ENCODE results near the gene ROBO1. TPM values are rescaled to one million over a fixed set of nuclear protein-coding genes. Genes with fewer than 3 reads are reported as not detected.

The ROBO1 gene
- total RNA-seq, 1 donor from 2014 or later, result 31.7 TPM

- no peaks in the 10 kb centered on the region for H3K27me3 ChIP-seq (ENCODE audit: control insufficient read depth, insufficient read depth, low read length)
- TF ChIP-seq, protein P1, sequence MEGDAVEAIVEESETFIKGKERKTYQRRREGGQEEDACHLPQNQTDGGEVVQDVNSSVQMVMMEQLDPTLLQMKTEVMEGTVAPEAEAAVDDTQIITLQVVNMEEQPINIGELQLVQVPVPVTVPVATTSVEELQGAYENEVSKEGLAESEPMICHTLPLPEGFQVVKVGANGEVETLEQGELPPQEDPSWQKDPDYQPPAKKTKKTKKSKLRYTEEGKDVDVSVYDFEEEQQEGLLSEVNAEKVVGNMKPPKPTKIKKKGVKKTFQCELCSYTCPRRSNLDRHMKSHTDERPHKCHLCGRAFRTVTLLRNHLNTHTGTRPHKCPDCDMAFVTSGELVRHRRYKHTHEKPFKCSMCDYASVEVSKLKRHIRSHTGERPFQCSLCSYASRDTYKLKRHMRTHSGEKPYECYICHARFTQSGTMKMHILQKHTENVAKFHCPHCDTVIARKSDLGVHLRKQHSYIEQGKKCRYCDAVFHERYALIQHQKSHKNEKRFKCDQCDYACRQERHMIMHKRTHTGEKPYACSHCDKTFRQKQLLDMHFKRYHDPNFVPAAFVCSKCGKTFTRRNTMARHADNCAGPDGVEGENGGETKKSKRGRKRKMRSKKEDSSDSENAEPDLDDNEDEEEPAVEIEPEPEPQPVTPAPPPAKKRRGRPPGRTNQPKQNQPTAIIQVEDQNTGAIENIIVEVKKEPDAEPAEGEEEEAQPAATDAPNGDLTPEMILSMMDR (IDR thresholded peaks at IDR 0.05; ENCODE audit: insufficient read depth, low read length, poor library complexity, severe bottlenecking), result no peak
These were observed 774.4 kb downstream of the ROBO1 start for GRCh38 chr3:78993375-78993774.

GRCh38 chr3:78992830-78993229 lies 775.0 kb downstream of the ROBO1 start:
- no peaks in the 10 kb centered on the region for H3K27me3 ChIP-seq (ENCODE audit: control insufficient read depth, insufficient read depth, low read length)
- no peaks in the 10 kb centered on the region for H3K36me3 ChIP-seq (ENCODE audit: control insufficient read depth, insufficient read depth, low read length)
- H3K4me3 ChIP-seq (ENCODE audit: low read depth, low read length), result no peak overlapping the region
- TF ChIP-seq, protein P1 (IDR thresholded peaks at IDR 0.05; ENCODE audit: insufficient read depth, low read length, poor library complexity, severe bottlenecking), result no peak
- DNase-seq (ENCODE audit: low read depth), result no peak

More at GRCh38 chr3:78993375-78993774, 774.4 kb downstream of the ROBO1 start:
- Histone ChIP-seq H3K4me3 (ENCODE audit: low read depth, low read length) (no peak overlapping the region), H3K36me3 (ENCODE audit: control insufficient read depth, insufficient read depth, low read length) (no peaks in the 10 kb centered on the region)
- DNase-seq (ENCODE audit: low read depth), result no peak

DNA sequence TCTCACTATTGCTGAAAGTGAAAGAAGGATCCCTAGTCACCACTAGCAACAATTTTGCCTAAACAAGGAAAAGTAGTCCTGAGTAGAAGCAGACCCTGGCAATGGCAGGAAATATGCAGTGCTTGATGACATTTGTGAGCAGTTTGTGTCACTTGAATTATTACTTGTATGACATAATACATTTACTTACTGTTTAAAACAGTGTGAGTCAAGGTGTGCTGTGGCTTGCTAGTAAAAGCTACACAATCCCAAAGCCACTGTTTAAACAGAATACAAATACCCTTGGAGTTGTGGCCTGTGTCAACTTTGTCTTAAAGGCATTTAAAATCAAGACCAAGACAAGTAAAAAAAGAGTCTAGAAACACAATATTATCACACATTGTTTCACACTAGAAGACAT lies 775.4 kb downstream of the ROBO1 start:
- H3K36me3 ChIP-seq (ENCODE audit: control insufficient read depth, insufficient read depth, low read length), result no peaks in the 10 kb centered on the region
- no peak for DNase-seq (ENCODE audit: low read depth)
- TF ChIP-seq, protein P1 (IDR thresholded peaks at IDR 0.05; ENCODE audit: insufficient read depth, low read length, poor library complexity, severe bottlenecking), result no peak
- H3K27me3 ChIP-seq (ENCODE audit: control insufficient read depth, insufficient read depth, low read length), result no peaks in the 10 kb centered on the region
- H3K4me3 ChIP-seq (ENCODE audit: low read depth, low read length), result no peak overlapping the region

GRCh38 chr3:78991656-78992055 lies 776.1 kb downstream of the ROBO1 start:
- TF ChIP-seq, protein P1 (IDR thresholded peaks at IDR 0.05; ENCODE audit: insufficient read depth, low read length, poor library complexity, severe bottlenecking), result no peak
- no peak for DNase-seq (ENCODE audit: low read depth)
- no peak overlapping the region for H3K4me3 ChIP-seq (ENCODE audit: low read depth, low read length)
- H3K27me3 ChIP-seq (ENCODE audit: control insufficient read depth, insufficient read depth, low read length), result no peaks in the 10 kb centered on the region
- H3K36me3 ChIP-seq (ENCODE audit: control insufficient read depth, insufficient read depth, low read length), result no peaks in the 10 kb centered on the region

DNA sequence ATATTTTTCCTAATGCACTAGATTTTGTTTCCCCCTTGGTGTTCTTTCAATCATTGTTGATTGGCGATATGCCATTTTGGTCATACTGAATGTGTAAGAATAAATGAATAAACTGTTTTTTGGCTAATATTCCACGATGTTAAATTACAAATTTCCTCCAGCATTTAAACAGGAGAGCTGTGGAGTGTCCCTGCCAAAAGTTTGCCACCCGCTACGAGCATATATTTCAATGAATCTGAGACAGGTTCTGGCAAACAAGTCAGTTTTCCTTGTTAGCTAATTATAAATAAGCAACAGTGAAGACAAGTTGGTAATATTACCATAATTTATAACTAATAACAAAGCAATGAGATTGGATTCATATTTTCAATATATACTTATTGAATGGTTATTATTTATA lies 777.6 kb downstream of the ROBO1 start:
- Histone ChIP-seq H3K36me3 (ENCODE audit: control insufficient read depth, insufficient read depth, low read length) (no peaks in the 10 kb centered on the region), H3K27me3 (ENCODE audit: control insufficient read depth, insufficient read depth, low read length) (no peaks in the 10 kb centered on the region), H3K4me3 (ENCODE audit: low read depth, low read length) (no peak overlapping the region)
- TF ChIP-seq, protein P1 (IDR thresholded peaks at IDR 0.05; ENCODE audit: insufficient read depth, low read length, poor library complexity, severe bottlenecking), result no peak
- no peak for DNase-seq (ENCODE audit: low read depth)

DNA sequence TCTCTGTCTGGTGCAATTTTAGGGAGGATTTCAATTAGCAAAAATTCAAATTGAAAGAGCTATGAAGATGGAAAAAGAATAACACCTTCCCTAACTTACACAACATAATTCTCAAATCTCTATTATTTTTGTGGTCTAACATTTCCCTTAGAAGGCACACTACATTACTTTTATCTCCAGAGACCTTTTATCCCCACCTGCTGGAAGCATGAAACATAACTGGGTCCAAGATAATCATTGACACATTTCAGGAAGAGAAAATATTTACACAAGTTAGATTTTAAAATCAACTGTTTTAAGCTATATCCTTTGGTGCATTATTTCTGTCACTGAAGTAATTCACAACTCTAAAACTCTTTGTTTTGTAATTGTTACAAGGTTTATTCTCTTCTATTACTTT lies 779.5 kb downstream of the ROBO1 start:
- no peak for DNase-seq (ENCODE audit: low read depth)
- TF ChIP-seq, protein P1 (IDR thresholded peaks at IDR 0.05; ENCODE audit: insufficient read depth, low read length, poor library complexity, severe bottlenecking), result peak; percentile 42
- Histone ChIP-seq H3K27me3 (ENCODE audit: control insufficient read depth, insufficient read depth, low read length) (no peaks in the 10 kb centered on the region), H3K4me3 (ENCODE audit: low read depth, low read length) (no peak overlapping the region), H3K36me3 (ENCODE audit: control insufficient read depth, insufficient read depth, low read length) (no peaks in the 10 kb centered on the region)
